H1 (cell line): Measurements from ENCODE around the gene CCDC127.

Experiments used
- CEBPB ChIP-seq: IDR thresholded peaks from 2 replicates; pipeline ENCODE4 v1.6.1; 2012; ENCODE audit warnings: low read depth, low read length
- CTCF ChIP-seq, 3 experiments: IDR thresholded peaks; 1 replicate in 2 of 3; 2 replicates in 1 of 3; pipeline versions ENCODE4 v1.5.1 to v1.6.1; 2011; ENCODE audit warnings: low read length in 3 of 3, mild to moderate bottlenecking in 3 of 3, inconsistent platforms in 2 of 3, low read depth in 1 of 3, moderate library complexity in 1 of 3; ENCODE audit not compliant: insufficient read depth in 1 of 3; ENCODE audit errors: control extremely low read depth in 1 of 3
- EP300 ChIP-seq, 2 experiments: IDR thresholded peaks; 1 replicate in 1 of 2; 2 replicates in 1 of 2; pipeline ENCODE4 v1.6.1; 2011 to 2012; ENCODE audit warnings: low read depth in 2 of 2, low read length in 2 of 2, mild to moderate bottlenecking in 2 of 2, borderline replicate concordance in 1 of 2, inconsistent platforms in 1 of 2, moderate library complexity in 1 of 2
- HDAC6 ChIP-seq: IDR thresholded peaks from one replicate; pipeline ENCODE4 v1.7.1; 2012; ENCODE audit warnings: low read depth, mild to moderate bottlenecking, inconsistent platforms, low read length, moderate library complexity
- POLR2A ChIP-seq, 2 experiments: IDR thresholded peaks; 1 replicate in 1 of 2; 2 replicates in 1 of 2; pipeline ENCODE4 v1.6.1; 2011; ENCODE audit warnings: low read depth in 2 of 2, low read length in 2 of 2, mild to moderate bottlenecking in 2 of 2; ENCODE audit errors: control extremely low read depth in 1 of 2
- POLR2AphosphoS5 ChIP-seq: IDR thresholded peaks from 2 replicates; pipeline ENCODE4 v1.6.1; 2011; ENCODE audit warnings: low read depth, low read length
- RAD21 ChIP-seq, 2 experiments: IDR thresholded peaks in 1 of 2; conservative IDR thresholded peaks in 1 of 2; 2 replicates each; pipeline ENCODE4 v1.6.1; 2011; ENCODE audit warnings: low read depth in 2 of 2, low read length in 2 of 2, improper control_type of control experiment in 1 of 2, inconsistent platforms in 1 of 2, mild to moderate bottlenecking in 1 of 2, moderate library complexity in 1 of 2
- SIRT6 ChIP-seq: IDR thresholded peaks from one replicate; pipeline ENCODE4 v1.7.1; 2012; ENCODE audit warnings: low read length, inconsistent platforms
- USF2 ChIP-seq: IDR thresholded peaks from 2 replicates; pipeline ENCODE4 v1.6.1; 2011; ENCODE audit warnings: low read length, improper control_type of control experiment
- YY1 ChIP-seq: IDR thresholded peaks from 2 replicates; pipeline ENCODE4 v1.6.1; 2011; ENCODE audit warnings: low read depth, mild to moderate bottlenecking, low read length

GRCh38 chr5:196350-196749 lies 21.6 kb downstream of the CCDC127 start:
- no peak for TF ChIP-seq SIRT6
- TF ChIP-seq CTCF (IDR thresholded peaks at IDR 0.05; ENCODE audit: control extremely low read depth in 1 of 3, insufficient read depth in 1 of 3, low read depth in 1 of 3, low read length in 3 of 3), result no peak
- no peak for TF ChIP-seq CEBPB
- TF ChIP-seq POLR2A (IDR thresholded peaks at IDR 0.05; ENCODE audit: control extremely low read depth in 1 of 2, low read depth in 2 of 2, low read length in 2 of 2), result no peak
- TF ChIP-seq POLR2AphosphoS5, result no peak
- TF ChIP-seq EP300 (IDR thresholded peaks at IDR 0.05; ENCODE audit: borderline replicate concordance in 1 of 2, low read depth in 2 of 2, low read length in 2 of 2), result no peak
- TF ChIP-seq YY1, result no peak
- TF ChIP-seq RAD21 (IDR thresholded peaks at IDR 0.05 in 1 of 2, conservative IDR thresholded peaks at IDR 0.05 in 1 of 2; ENCODE audit: low read depth in 2 of 2, low read length in 2 of 2), result no peak
- no peak for TF ChIP-seq USF2
- TF ChIP-seq HDAC6, result no peak
